Lung (tissue), 12 donors: ENCODE measurements around the gene CASZ1. TPM values are rescaled to one million over a fixed set of nuclear protein-coding genes. Genes with fewer than 3 reads are reported as not detected.

Experiments
- ATAC-seq: fragments of 200-7000 bp; cut with Tn5 transposase; one replicate; pipeline ENCODE4 v1.9.1; 2020; ENCODE audit warnings: moderate number of reproducible peaks; ENCODE audit not compliant: insufficient read depth, low FRiP score
- DNase-seq, 3 donors: peaks; one replicate each; pipeline ENCODE4 v3.0.0-alpha.2; 2013 to 2017
- H3K27ac ChIP-seq, 2 donors: one replicate each; pipeline ENCODE4 v1.5.1; 2013; ENCODE audit warnings: mild to moderate bottlenecking in 2 of 2, moderate library complexity in 2 of 2, control low read depth in 1 of 2, inconsistent platforms in 1 of 2, low read depth in 1 of 2, low read length in 1 of 2
- H3K27me3 ChIP-seq, 3 donors: one replicate each; pipeline ENCODE4 v1.5.1; 2013; ENCODE audit warnings: low read length in 2 of 3; ENCODE audit not compliant: control insufficient read depth in 3 of 3, insufficient read depth in 3 of 3
- H3K36me3 ChIP-seq, 4 donors: one replicate each; pipeline ENCODE4 v1.5.1; 2013; ENCODE audit warnings: low read length in 4 of 4, mild to moderate bottlenecking in 1 of 4, moderate library complexity in 1 of 4; ENCODE audit not compliant: control insufficient read depth in 4 of 4, insufficient read depth in 4 of 4
- H3K4me1 ChIP-seq, 5 donors: one replicate each; pipeline ENCODE4 v1.5.1; 2013; ENCODE audit warnings: low read length in 5 of 5, mild to moderate bottlenecking in 2 of 5, moderate library complexity in 1 of 5; ENCODE audit not compliant: control insufficient read depth in 5 of 5, insufficient read depth in 5 of 5
- H3K4me3 ChIP-seq: one replicate; pipeline ENCODE4 v1.5.1; 2013; ENCODE audit warnings: mild to moderate bottlenecking, control low read depth, moderate library complexity
- H3K9ac ChIP-seq, 2 donors: one replicate each; pipeline ENCODE4 v1.5.1; 2013; ENCODE audit warnings: low read length in 2 of 2, control low read depth in 1 of 2; ENCODE audit not compliant: insufficient read depth in 1 of 2
- H3K9me3 ChIP-seq, 4 donors: one replicate each; pipeline ENCODE4 v1.5.1; 2013; ENCODE audit warnings: low read length in 3 of 4, mild to moderate bottlenecking in 1 of 4, moderate library complexity in 1 of 4; ENCODE audit not compliant: control insufficient read depth in 4 of 4, insufficient read depth in 3 of 4
- CTCF ChIP-seq: IDR thresholded peaks from 2 replicates; pipeline ENCODE4 v1.5.1; 2012; ENCODE audit warnings: mild to moderate bottlenecking; ENCODE audit errors: control extremely low read depth, extremely low read depth
- WGBS, 2 donors: extraction: QIAGEN DNeasy Blood & Tissue Kit; methylation state at CpG; one replicate each; pipeline ENCODE4 v1.1.7; 2013; 5-methylcytosine and 5-hydroxymethylcytosine counted together
- polyA plus RNA-seq, 2 donors: library from polyadenylated mRNA; stranded (reverse); fragments of 200-250 nt; gene quantifications; one replicate each; pipeline ENCODE4 v1.2.1, GENCODE V29; 2013
- total RNA-seq, 2 donors: library from RNA; depleted of rRNA in 1 of 2; stranded (reverse); fragments of >200 nt in 1 of 2; gene quantifications; one replicate each; pipeline ENCODE4 v1.2.1, GENCODE V29; 2014 to 2021
- donor health status: control.
- donor health status: control.
- donor health status: Bipolar disorder and iron deficiency.
- donor health status: healthy.
- donor health status: DM: yes; HTN: yes; CAD: no.

The CASZ1 gene
- total and polyA plus RNA-seq, 4 donors: 10.3 to 69.9 (median 40.5) TPM

DNA sequence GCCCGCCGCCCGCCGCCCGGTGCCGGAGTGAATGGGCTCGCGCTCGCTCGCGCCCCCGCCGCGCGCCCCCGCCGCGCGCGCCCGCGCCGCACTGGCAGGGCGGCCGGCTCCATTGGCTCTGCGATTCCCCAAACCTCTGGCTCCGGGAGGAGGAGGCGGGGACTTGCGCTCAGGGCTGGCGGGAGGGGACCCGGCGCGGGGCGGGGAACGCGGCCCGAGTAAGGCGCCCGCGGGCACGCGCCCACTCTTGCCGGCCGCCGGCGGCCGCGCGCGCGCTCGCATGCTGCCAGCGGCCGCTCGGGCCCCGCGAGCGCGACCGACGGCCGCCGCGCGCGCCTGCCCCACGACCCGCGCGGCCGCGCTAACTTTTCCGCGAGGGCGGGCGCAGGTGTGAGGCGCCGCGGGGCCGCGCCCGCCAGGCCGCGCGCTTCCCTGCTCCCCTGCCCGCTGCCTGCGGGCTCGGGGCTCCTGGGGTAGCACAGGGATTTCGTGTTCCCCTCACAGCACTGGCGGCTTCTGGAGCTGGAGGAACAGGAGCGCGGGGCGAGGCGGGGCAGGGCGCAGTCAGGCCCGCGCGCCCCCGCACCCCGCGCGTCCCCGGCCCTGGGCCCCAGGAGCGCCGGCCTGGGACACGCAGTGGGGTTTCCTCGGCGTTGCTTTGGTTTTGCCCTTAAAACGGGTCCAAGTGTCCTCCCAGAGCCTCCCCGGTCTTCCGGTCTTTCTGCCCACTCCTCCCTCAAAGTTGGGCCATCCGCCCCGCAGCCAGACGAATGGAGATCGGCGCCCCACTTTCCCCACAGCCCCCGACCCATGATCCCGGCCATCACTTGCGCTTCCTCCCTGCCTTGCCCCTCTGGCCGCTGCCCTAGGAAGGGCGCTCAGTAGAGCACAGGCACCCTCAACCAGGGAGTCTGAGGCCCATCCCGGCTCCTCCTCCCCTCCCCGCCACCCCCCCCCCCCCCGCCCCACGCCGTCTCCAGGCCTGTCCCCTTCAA is 101.5 kb downstream of the CASZ1 start:
- Histone ChIP-seq H3K36me3 (no peaks in the 10 kb centered on the region), H3K4me1 (peaks cover 0 to 19% (median 5%) of the 10 kb centered on the region in 5 donors), H3K4me3 (peak overlapping the region; percentile 27), H3K9ac (no peak overlapping the region), H3K27me3 (no peaks in the 10 kb centered on the region), H3K9me3 (no peaks in the 10 kb centered on the region), H3K27ac (peak overlapping the region; percentile 90 to 96)
- 3 to 8% methylated on average over 66 to 124 of the region's 126 CpGs for WGBS, 2 donors
- ATAC-seq (peak; percentile 84), DNase-seq (peak; percentile 91 to 96 (median 93))
- TF ChIP-seq CTCF: no peak

DNA sequence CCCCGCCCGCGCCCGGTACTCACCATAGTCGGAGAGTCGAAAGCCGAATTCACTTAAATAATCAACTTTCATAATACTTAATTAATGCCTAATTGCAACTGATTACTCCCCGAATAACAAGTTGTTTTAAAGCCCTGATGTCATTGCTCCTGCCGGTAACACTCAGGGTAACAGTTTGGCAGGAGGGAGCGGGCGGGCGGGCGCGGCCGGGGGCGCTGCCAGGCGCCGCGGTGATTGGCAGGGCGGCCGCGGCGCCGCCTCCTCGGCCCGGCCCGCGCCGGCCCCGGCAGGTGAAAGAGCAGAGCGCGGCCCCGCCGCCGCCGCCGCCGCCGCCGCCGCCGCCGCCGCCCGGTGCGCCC is 102.2 kb downstream of the CASZ1 start:
- DNase-seq (peak in 2 of 3 donors; percentile 53 to 64), ATAC-seq (peak; percentile 59)
- Histone ChIP-seq H3K4me1 (peaks cover 0 to 25% (median 5%) of the 10 kb centered on the region in 5 donors), H3K9me3 (no peaks in the 10 kb centered on the region), H3K4me3 (peak overlapping the region; percentile 67), H3K27ac (peak overlapping the region in 1 of 2 donors; percentile 97), H3K9ac (no peak overlapping the region), H3K36me3 (no peaks in the 10 kb centered on the region), H3K27me3 (no peaks in the 10 kb centered on the region)
- TF ChIP-seq CTCF: no peak
- 0% methylated on average over 27 to 46 of the region's 46 CpGs for WGBS, 2 donors

DNA sequence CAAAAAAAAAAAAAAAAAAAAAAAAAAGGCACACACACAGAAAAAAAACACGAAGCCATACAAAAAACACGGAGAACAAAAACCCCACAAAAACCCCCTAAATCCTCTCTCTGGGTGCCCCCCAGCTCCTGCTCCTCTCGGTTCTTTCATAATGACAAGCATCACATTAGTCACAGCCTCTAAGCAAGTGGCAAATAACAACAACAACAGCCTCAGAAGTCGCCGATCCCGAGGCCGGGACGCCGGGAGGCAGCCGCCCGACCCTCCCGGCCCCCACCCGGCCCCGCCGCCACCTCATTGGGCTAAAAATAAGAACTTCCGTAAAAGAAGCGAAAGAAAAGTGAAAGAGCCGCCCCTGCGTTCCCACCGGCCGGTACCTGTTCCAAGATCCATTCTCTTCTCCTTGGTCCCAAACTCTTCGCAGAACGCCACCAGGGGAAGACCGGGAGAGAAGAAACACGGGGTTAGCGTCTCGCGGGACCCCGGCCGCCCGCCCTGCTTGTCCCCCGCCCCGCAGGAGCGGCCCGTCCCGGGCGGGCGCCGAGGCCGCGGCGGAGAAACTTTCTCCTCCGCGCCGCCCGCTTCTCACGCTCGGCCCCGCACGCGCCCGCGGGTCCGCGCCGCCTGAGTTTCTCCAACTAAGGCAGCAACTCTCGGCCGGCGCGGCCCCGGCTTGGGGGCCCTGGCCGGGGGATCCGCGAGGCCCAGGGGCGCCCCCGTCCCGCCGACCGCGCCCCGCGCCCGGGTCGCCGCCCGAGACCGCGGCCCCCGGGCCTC is 102.8 kb downstream of the CASZ1 start:
- no peaks in the 10 kb centered on the region for H3K36me3 ChIP-seq
- no peaks in the 10 kb centered on the region for H3K27me3 ChIP-seq
- 0 to 1% methylated on average over 61 to 79 of the region's 79 CpGs for WGBS, 2 donors
- peak overlapping the region; percentile 67 for H3K4me3 ChIP-seq
- ATAC-seq: no peak
- peak in 2 of 3 donors; percentile 44 to 46 for DNase-seq
- peaks cover 0 to 30% (median 5%) of the 10 kb centered on the region in 5 donors for H3K4me1 ChIP-seq
- no peaks in the 10 kb centered on the region for H3K9me3 ChIP-seq
- H3K9ac ChIP-seq: peak overlapping the region in 1 of 2 donors; percentile 13
- TF ChIP-seq CTCF: no peak
- peak overlapping the region; percentile 90 to 97 for H3K27ac ChIP-seq
